Activated CD4-positive, alpha-beta T cell treated with anti-CD3 and anti-CD28 coated beads, Interleukin-2, Interleukin-4, amounts not matched to agents 100 ng/mL and 50 ng/mL, durations not matched to agents 16 hours and 8 hours (primary cell): ENCODE data around the gene CSRP1.
"Not testable (repeated sequence)": the region's sequence is repeated elsewhere in the genome, so short reads cannot be mapped to it uniquely, and the experiment has no call there.

ENCODE experiments used
- DNase-seq: peaks from one replicate; pipeline ENCODE4 v3.0.0-alpha.2; 2020; ENCODE audit warnings: low spot score

CSRP1 gene

DNA sequence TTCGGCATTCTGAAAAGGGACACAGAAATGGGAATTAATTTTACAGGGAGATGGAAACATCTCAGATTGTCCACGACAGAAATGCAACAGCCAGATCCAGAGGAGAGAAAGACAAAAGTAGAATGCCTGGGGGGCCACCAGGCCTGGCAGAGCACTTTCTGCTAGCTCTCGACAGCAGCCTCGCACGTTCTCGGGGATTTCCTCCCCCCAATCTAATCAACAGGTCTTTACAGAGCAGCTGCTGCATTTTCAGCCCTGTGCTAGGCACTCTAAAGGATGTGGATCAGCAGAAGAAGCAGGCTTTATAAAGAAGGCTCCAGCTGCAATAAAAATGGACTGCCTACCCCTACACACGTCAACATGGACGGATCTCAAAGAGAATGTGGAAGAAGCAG is 10.6 kb downstream of the CSRP1 start:
- DNase-seq: no peak

DNA sequence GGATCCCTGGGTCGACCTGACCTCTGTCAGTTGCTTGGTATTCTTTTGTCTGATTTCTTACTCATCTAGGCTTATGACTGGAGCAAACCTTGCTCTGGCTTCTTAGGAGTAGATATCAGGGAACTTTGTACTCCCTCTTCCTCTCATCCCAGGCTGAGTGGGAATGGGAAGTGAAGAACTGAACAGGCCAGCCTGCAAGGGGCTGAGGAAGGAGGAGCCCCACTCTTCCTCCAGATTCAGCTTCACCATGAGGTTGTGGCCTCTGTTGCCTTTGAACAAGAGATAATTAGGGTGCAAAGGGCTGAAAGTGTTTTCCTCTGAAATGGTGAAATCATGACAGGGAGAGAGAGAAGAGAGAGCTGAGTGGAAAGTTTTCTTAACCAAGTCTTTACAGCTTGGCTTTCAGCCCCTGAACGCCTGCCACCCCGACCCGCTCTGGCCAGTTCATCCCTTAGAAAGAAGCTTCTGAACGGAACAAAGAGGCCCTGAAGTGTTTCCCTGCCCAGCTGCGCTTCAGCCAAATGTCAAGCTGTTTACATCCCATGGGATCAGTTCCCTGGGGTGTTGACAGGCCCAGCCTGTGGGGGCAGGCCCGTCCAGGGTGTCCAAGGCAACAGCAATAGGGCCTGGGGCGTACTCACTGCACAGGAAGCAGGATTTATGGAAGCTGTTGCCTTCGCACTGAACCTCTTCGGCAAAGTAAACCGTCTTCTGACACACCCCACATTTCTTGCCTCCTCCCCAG is 11.2 kb downstream of the CSRP1 start:
- DNase-seq: no peak

DNA sequence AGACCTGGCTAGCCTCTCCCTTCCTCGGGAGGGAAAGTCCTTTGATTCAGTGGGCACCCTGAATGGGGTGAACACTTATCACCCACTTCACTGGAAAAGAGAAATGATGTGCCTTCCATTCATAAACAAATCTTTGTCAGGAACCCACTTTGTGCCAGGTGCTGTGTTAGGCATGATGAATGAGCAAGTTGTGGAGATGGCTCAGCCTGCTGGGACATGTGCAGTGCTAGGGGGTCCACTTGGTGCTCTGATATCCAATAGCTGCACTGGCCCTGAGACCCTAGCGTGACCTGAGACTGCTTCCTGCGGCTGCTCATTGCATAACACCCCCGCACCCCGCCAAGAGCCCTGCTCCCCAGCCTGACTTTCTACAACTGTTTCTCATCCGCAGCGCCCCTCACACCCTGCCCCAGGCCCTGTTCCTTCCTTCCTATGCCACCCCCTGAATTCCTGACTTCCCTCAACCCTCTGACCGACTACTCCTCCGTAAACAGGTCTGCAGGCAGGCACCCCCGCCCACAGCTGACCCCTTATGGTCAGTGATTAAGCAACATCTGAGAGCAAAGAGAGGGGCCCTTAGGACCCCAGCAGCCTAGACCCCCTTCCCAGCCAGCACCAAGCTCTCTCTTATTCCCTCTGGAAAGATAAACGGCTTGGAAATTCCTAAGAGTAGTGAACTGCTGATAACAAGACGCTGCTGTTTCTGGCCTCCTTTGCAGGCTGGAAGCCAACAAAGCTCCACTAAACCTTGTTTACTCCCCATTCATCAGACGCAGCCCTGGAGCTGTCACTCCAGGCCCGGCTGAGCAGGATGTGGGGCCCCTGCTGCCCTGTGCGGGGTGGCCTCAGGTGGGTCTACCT is 12.9 kb downstream of the CSRP1 start:
- no peak for DNase-seq

DNA sequence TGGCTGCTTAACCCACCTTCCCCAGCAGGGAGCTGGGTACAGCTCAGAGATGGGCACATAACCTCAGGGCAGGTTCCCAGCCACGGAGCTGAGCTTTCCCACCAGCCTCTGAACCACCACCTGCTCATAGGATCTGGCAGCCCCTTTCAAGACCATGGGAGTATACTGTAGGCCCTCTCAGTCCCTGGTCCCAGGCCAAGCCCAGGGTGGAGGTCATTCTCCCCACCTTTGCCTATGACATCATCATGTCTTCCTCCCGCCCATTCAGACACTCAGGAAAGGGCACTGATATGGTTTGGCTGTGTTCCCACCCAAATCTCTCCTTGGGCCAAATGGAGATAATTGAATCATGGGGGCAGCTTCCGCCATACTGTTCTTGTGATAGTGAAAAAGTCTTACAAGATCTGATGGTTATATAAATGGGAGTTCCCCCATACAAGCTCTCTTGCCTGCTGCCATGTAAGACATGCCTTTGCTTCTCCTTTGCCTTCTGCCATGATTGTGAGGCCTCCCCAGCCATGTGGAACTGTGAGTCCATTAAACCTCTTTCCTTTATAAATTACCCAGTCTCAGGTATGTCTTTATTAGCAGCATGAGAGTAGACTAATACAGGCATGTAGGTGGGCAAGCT is 13.8 kb downstream of the CSRP1 start:
- DNase-seq: not testable (repeated sequence)

DNA sequence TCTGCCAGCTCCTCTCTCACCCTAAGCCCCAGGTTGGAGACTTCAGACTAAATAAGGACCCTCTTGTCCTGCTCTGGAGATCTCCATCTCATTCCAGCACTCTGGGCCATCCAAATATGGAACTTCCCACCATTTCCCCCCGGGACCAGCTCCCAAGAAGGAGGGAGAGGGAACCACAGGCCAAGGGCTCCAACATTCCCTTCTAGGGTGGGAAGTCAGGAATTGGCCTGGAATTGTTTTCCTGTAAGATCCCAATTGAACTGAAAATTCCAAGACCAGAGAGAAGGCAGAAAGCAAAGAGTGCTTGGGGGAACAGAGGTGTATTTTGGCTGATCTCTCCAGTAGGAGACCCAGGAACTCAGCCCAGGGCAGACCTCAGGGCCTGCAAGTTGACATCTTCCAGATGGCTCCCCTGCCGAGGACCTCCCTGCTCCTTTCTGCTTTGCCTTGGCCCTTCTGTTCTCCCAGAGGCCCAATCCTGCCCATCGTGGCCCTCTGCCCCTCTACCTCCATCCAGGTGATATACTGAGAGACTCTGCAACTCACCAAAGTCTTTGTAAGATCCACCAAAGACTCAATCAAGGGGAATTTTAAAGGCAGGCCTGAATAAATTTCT is 14.9 kb downstream of the CSRP1 start:
- no peak for DNase-seq

DNA sequence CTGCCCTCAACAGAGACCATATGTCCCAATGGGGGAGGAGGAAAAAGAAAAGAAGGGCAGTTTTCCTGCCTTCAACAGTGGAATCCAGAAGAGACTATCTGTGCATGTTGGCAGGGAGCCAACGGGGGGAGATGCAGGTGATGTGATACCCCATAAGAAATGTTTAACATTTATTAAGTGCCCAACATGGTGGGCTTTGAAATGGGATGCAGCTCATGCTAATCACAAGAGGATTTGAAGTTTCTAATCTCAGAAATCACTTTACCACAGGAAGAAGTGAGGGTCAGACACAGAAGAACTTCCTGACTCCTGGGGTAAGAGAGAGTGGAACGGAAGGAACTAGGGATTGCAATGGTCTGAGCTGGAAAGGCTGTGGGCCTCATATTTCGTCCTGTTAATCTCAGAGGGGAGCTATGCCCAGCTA is 16.2 kb downstream of the CSRP1 start:
- no peak for DNase-seq

DNA sequence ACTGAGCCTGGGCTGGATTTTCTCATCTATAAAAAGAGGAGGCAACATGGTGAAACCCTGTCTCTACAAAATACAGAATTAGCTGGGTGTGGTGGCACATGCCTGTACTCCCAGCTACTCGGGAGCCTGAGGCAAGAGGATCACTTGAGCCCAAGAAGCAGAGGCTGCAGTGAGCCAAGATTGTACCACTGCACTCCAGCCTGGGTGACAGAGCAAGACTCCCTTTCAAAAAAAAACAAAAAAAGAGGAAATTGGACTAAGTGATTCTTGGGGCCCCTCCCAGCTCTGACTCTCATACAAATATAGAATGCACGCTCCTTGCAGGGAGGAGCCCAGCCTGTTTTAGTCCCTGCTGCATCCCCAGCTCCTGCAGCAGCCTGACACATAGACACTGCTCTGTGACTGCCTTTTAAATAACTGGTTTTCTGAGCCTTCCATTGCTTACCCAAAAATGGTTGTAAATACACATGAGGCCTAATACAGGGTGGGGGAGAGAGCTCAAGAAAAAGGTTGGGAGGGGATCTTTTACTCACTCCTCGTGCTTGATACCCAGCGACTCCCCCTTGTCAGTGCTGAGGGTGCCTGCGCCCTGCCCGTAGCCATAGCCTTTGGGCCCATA is 17.2 kb downstream of the CSRP1 start:
- DNase-seq: no peak

DNA sequence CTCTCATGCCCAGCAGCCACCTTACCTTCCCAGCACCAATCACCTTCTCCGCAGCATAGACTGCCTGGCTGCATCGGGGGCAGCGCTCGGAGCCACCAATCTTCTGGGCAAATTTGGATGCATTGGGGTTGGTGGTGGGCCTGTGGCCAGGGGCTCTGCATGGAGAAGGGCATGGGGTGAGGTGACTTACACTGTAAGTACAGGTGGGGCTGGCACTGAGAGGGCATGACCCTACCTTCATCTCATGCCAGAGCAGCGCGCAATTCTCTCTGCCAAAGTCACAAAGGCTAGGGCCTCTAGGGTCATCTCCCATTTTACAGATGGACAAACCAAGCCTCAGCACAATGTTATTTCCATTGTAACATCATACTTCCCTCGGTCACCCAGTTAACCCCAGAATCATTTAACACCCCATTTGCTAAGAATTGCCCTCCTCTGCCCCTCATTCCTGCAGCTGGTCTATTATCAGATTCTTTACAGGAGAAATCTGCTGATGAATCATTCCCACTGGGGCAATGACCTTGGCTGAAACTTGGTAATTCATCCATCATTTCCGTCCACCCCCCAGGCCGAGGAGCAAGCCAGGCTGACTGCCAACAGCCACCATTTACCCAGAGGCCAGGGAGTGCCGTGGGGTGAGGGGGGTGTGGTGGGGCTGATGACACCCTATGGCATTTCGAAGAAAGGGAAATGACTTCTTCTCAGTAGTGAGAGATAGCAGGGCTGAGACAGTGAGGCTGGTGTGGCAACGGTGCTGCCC is 17.9 kb downstream of the CSRP1 start:
- DNase-seq: no peak

DNA sequence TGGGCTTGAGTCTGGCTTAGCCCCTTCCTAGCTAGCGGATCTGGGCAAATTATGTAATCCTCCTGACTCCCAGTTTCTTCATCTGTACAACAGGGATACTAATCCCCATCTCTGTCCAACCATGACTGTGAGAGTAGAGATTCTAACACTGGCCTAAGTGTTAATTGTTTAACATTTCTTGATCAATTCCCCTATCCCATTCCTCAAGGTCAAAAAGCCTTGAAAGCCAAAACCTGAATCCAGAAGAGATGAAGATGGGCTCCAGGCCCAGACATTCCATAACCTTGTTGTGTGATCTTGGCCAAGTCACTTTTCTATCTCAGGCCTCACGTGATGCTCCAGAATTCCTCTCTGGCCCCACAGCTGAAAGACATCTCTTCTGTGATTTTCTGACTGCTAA is 19.2 kb downstream of the CSRP1 start:
- DNase-seq: no peak

DNA sequence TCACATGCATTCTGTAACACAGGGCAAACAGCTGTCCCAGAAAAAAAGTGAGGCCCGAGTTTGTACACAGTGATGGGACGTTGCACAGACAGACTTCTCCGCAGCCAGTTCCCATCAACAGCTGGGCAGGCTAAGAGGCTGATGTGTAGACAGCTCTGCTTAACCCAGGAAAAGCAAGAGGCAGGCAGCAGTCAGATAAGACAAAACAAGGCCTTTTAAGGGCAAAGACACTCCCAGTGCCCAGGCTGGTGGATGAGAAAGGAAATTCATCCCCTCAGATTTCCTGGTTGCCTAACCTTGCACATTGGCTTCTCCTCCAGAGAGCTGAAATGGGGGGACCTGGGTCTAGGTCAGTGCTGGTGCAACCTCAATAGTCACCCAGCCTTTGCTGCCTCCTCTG is 20.7 kb downstream of the CSRP1 start:
- no peak for DNase-seq

DNA sequence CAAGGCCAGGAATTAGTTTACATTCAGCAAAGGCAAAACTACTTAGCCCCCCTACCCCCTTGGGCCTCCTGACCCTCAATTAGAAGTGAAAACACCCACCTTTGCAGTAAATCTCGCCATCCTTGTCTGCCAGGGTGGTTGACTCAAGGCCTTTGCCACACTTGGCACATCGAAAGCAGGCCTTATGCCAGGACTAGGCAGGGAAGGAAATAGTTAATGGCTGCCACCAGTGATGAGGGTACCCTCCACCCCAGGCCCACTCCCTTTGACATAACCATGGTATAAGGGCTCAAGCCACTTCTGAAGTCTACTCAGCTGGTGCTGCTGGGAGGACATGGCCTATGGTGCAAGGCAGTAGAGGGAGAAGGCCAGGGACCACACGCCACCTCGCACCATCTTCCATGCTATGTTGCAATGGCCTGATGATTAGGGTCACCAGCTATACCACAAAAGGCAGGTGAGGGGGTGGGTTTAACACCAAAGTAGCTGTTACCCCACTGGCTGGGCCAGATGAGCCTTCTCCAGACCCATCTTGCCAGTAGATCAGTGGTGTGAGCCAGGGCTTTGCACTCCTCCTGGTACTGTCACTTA is 21.6 kb downstream of the CSRP1 start:
- no peak for DNase-seq

DNA sequence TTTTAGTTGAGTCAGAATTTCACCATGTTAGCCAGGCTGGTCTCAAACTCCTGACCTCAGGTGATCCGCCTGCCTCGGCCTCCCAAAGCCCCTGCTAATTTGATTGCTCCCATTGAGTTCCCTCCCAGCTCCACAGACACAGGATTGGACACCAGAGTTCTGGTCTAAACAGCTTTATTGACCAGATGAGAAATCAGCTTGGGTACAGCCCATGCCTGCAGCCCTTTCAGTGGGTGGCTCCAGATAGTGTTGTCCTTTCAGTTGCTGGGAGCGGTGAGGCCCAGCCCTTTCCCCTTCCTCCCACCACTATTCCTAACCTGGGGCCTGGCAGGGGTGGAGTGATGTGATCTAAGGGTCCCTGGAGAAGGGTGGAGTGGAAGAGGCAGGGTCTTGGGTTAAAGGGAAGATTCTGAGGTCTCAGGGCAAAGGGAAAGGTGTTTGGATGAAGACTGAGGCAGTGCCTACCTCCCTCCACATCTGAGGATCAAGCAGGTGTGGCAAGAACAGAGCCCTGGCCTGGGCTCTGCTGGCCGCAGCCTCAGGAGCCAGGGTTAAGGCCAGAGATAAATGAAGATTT is 23.5 kb downstream of the CSRP1 start:
- DNase-seq: no peak

DNA sequence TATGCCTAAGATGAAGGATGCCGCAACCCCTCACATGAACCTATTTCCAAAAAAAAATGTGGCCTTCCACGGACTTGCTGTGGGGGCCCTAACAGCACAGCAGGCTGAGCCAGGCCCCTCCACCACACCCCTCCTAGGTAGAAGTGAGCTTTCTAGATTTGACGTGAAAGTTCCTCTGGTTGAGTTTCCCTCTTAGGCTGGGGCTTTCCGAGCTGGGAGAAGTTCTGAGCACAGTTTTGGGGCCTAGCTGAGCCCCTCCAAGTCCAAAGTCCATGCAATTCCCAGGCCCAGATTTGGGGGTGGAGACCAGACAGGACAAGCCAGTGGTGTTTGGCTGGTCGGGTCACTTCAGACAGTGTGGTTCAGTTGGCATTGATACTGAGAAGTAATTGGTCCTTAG is 24.2 kb downstream of the CSRP1 start:
- DNase-seq: peak; percentile 29

DNA sequence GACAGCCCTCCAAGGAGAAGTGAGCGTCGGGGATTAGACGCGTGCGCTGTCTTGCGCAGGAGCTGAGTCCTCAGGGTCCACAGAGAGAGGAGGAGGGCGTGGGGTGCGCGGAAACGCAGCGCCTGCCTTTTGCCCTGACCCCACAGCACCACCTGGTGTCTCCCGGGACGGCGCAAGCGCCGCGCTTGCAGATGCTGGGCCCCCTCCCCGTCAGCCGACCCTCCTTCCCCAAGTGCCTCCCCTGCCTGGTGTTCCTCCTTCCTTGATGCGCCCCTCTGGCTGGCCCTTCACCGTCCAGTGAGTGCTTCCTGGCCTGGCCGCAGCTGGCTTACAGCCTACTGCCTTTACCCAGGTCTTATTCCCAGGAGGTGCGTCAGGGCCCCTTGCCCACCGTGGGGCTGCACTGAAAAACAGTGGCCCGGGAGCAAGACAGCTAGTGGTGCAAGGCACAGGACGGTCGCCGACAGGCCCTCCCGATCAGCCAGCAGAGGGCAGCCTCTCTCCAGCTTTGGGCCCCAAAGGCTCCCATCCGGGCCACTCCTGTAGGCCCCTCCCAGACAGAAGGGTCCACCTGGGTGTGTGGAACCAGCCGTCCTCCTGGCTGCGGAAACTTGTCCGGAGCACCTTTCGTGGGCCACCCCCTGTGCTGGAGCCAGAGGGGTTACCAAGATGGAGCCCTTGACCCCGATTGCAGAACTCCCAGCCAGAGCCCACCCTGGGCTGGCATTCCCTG is 25.0 kb downstream of the CSRP1 start:
- peak; percentile 82 for DNase-seq

DNA sequence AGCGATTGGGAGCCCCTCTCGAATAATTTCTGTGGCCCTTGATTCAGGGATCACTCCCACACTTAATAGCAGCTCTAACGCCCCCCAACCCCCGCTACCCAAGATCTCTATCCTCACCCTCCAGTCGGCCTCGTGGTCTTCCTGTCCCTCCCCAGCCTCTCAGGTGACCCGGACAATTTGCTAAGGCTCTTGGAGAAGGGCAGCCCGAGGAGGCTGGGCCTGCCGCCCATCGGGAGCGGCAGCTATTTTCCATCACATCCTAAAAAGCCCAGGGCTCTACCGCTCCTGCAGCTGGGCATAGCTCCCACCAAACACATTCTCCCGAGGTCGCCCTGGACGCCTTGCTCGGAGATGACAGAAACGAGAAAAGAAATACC is 25.9 kb downstream of the CSRP1 start:
- no peak for DNase-seq

DNA sequence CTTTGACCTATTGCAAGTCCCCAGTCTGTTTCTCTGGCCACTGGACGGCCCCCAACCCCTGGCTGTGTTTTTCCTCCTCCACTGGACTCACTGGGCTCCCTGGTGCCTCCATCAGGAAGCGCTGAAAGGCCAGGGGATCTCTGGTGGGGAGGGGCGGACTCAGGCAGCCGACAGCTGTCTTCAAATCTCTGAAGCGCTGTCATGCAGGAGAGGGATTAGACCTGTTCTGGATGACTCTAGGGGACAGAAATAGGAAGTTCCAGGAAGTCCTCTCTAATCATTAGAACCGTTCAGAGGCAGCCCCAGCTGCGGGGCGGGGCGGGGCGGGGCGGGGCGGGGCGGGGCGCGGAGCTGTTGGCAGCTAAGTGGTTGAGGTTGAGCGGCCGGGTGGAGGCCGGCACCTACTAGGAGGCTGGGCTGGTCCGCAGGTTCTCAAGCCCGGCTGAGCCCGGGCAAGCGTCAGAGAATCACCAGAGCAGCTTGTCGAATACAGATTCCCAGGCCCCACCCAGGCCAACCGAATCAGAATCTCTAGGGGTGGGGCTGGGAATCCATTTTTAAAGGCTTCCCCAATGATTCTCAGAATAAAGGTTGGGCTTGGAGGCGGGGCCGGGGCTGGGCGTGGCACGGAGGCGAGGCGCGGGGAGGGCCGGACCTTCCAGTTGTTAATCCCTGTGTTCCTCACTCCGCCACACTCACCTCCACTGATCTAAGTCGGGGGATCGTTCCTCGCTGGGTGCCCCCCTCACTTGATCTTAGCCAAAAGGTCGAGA is 26.5 kb downstream of the CSRP1 start:
- DNase-seq: peak; percentile 46

DNA sequence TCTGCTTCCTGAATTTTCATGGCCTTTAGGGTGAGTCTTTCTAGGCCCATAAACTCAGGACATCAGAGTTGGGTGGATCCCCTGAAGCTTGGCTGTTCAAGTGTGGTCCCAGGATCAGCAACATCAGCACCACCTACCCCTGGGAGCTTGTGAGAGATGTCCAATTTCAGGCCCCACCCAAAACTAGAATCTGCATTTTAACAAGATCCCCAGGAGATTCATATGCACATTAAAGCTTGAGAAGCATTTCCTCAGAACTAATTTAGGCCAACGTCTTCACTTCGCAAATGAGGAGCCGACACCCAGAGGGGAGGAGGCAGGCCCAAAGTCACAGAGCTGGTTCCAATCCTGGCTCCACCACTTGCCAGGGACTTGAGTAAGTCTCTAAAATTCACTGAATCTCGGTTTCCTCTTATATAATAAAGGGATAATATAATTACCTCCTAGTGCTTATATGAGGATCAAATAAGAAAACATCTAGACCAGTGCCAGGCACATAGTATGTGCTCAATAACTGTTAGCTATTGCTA is 27.7 kb downstream of the CSRP1 start:
- no peak for DNase-seq

DNA sequence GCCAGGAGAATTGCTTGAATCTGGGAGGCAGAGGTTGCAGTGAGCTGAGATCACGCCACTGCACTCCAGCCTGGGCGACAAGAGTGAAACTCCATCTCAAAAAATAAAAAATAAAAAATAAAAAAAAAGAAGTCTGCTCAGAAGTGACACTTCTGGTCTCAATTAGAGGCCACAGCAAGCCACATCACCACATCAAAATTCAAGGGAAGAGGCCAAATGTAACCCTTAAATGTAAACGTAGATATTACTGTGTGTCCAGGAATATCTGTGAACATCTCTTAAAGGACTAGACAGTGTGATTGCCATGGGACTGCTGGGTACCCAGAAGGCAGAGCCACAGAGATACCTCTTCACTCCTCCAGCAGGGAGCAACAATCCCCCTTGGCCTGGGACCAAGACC is 28.3 kb downstream of the CSRP1 start:
- DNase-seq: not testable (repeated sequence)
